ENCODE measurements around the gene PIF1. TPM values are rescaled to one million over a fixed set of nuclear protein-coding genes. Genes with fewer than 3 reads are reported as not detected.

The PIF1 gene
- total RNA-seq, 2 experiments from 2014 or later, result 82.9 to 126 TPM

DNA sequence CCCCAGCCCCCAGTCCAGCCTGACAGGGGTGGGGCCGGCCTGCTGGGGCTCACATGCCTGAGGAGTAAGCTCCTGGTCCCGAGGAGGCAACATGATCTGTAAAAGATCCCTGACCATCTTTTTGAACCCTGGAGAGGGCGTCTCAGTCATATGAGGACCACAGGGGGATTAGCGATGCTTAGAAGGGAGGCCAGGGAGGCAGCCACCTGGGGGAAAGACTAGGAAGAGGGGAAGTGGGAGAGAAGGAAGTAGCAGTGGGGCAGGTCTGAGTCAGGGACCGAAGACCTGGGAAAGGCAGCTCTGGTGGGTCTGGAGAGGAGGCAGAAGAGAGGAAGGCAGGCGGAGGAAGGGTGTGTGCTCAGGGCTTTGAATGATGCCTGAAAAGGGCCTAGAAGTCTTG is 18.9 kb downstream of the PIF1 start:
- CTCF ChIA-PET (ENCODE audit: unreplicated experiment), result no interaction called here
- TF ChIP-seq, protein P1, sequence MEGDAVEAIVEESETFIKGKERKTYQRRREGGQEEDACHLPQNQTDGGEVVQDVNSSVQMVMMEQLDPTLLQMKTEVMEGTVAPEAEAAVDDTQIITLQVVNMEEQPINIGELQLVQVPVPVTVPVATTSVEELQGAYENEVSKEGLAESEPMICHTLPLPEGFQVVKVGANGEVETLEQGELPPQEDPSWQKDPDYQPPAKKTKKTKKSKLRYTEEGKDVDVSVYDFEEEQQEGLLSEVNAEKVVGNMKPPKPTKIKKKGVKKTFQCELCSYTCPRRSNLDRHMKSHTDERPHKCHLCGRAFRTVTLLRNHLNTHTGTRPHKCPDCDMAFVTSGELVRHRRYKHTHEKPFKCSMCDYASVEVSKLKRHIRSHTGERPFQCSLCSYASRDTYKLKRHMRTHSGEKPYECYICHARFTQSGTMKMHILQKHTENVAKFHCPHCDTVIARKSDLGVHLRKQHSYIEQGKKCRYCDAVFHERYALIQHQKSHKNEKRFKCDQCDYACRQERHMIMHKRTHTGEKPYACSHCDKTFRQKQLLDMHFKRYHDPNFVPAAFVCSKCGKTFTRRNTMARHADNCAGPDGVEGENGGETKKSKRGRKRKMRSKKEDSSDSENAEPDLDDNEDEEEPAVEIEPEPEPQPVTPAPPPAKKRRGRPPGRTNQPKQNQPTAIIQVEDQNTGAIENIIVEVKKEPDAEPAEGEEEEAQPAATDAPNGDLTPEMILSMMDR (conservative IDR thresholded peaks at IDR 0.05; ENCODE audit: low read length), result no peak
- no peak for TF ChIP-seq EZH2phosphoT487 (IDR thresholded peaks at IDR 0.05; ENCODE audit: borderline replicate concordance, low read depth, low read length)
- no TSS peak for BruUV-seq (replicated peaks)

DNA sequence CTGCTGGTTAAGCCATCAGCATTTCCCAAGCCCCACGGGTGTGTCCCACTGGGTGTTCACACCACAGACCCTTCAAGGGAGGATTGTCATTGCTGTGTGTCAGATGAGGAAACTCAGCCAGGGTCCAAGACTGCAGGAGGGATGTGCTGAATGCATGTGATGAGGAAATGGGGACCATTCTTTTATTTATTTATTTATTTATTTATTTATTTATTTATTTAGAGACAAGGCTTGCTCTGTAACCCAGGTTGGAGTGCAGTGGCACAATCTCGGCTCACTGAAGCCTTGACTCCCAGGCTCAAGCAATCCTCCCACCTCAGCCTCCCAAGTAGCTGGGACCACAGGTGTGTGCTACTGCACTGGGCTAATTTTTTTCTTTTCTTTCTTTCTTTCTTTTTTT is 20.8 kb downstream of the PIF1 start:
- no peak for DNase-seq (ENCODE audit: low spot score)
- no TSS peak for BruUV-seq (replicated peaks)
- H3K4me1 ChIP-seq (ENCODE audit: insufficient read depth, low read length, poor library complexity, severe bottlenecking), result no peaks in the 10 kb centered on the region
- TF ChIP-seq, protein P1 (conservative IDR thresholded peaks at IDR 0.05; ENCODE audit: low read length), result no peak
- TF ChIP-seq EZH2phosphoT487 (IDR thresholded peaks at IDR 0.05; ENCODE audit: borderline replicate concordance, low read depth, low read length), result no peak
- H3K9me3 ChIP-seq (ENCODE audit: low read length), result no peaks in the 10 kb centered on the region
- ChIA-PET POLR2A (no interaction called here), CTCF (ENCODE audit: unreplicated experiment) (no interaction called here)
- no peaks in the 10 kb centered on the region for H3K9me2 ChIP-seq (ENCODE audit: insufficient read depth, low read length)
- no peaks in the 10 kb centered on the region for H3K36me3 ChIP-seq (ENCODE audit: insufficient read depth, low read length)
- no peak overlapping the region for H3K4me2 ChIP-seq (ENCODE audit: low read length)
- no peaks in the 10 kb centered on the region for H4K20me1 ChIP-seq (ENCODE audit: insufficient read depth, low read length)
- no peak overlapping the region for H3K27ac ChIP-seq (ENCODE audit: low read depth, low read length, poor library complexity, severe bottlenecking)
- H3K4me3 ChIP-seq (ENCODE audit: low read depth, low read length, poor library complexity, severe bottlenecking), result no peak overlapping the region
- intact Hi-C loops (cut with micrococcal nuclease; ENCODE audit: unreplicated experiment), result no loop called here
- no peak overlapping the region for H2AFZ ChIP-seq (ENCODE audit: low read length)
- H3K79me2 ChIP-seq (ENCODE audit: insufficient read depth, low read depth, low read length), result no peaks in the 10 kb centered on the region

More for the DNA sequence above, 18.9 kb downstream of the PIF1 start:
- no peak for DNase-seq (ENCODE audit: low spot score)
- Histone ChIP-seq H3K9me2 (ENCODE audit: insufficient read depth, low read length) (no peaks in the 10 kb centered on the region), H3K9me3 (ENCODE audit: low read length) (no peaks in the 10 kb centered on the region), H3K4me3 (ENCODE audit: low read depth, low read length, poor library complexity, severe bottlenecking) (no peak overlapping the region), H3K4me1 (ENCODE audit: insufficient read depth, low read length, poor library complexity, severe bottlenecking) (no peaks in the 10 kb centered on the region), H3K36me3 (ENCODE audit: insufficient read depth, low read length) (no peaks in the 10 kb centered on the region), H3K79me2 (ENCODE audit: insufficient read depth, low read depth, low read length) (no peaks in the 10 kb centered on the region), H2AFZ (ENCODE audit: low read length) (no peak overlapping the region), H4K20me1 (ENCODE audit: insufficient read depth, low read length) (no peaks in the 10 kb centered on the region), H3K27ac (ENCODE audit: low read depth, low read length, poor library complexity, severe bottlenecking) (no peak overlapping the region), H3K4me2 (ENCODE audit: low read length) (no peak overlapping the region)
- POLR2A ChIA-PET, result no interaction called here
- intact Hi-C loops (cut with micrococcal nuclease; ENCODE audit: unreplicated experiment), result no loop called here

DNA sequence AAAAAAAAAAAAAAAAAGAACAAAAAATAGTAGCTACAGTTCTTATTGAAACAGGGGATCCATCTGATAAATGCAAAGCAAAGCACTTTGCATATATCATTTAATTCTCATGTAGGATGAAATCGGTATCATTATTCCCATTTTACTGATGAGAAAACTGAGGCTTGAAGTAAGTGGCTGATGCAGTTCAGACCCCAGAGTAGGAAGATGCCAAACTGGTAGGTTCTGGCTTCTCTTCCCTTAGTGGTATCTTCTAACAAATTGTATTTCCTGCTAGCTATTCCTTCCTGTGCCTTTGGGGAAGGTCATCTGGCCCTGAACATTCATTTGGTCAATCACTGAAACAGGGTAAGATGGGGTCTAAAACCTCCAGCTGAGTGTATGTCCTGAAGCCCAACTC is 21.9 kb downstream of the PIF1 start:
- H2AFZ ChIP-seq (ENCODE audit: low read length), result no peak overlapping the region
- no TSS peak for BruUV-seq (replicated peaks)
- ChIA-PET CTCF (ENCODE audit: unreplicated experiment) (interaction anchor here (1.2 kb wide), 1 partner anchor 8 kb away, joined by 3 read pairs; no protein-coding TSS in a partner anchor), POLR2A (no interaction called here)
- no peak overlapping the region for H3K4me2 ChIP-seq (ENCODE audit: low read length)
- no peaks in the 10 kb centered on the region for H3K9me3 ChIP-seq (ENCODE audit: low read length)
- TF ChIP-seq, protein P1 (conservative IDR thresholded peaks at IDR 0.05; ENCODE audit: low read length), result no peak
- no peak for TF ChIP-seq EZH2phosphoT487 (IDR thresholded peaks at IDR 0.05; ENCODE audit: borderline replicate concordance, low read depth, low read length)
- no peak overlapping the region for H3K27ac ChIP-seq (ENCODE audit: low read depth, low read length, poor library complexity, severe bottlenecking)
- H3K9me2 ChIP-seq (ENCODE audit: insufficient read depth, low read length), result no peaks in the 10 kb centered on the region
- H3K4me1 ChIP-seq (ENCODE audit: insufficient read depth, low read length, poor library complexity, severe bottlenecking), result no peaks in the 10 kb centered on the region
- no peaks in the 10 kb centered on the region for H4K20me1 ChIP-seq (ENCODE audit: insufficient read depth, low read length)
- no peaks in the 10 kb centered on the region for H3K36me3 ChIP-seq (ENCODE audit: insufficient read depth, low read length)
- no peaks in the 10 kb centered on the region for H3K79me2 ChIP-seq (ENCODE audit: insufficient read depth, low read depth, low read length)
- intact Hi-C loops (cut with micrococcal nuclease; ENCODE audit: unreplicated experiment), result no loop called here
- no peak overlapping the region for H3K4me3 ChIP-seq (ENCODE audit: low read depth, low read length, poor library complexity, severe bottlenecking)
- DNase-seq (ENCODE audit: low spot score), result no peak
